CD4-positive, alpha-beta T cell treated with Interleukin-6 for 4 hours (primary cell): Measurements from ENCODE around the gene POU2AF1.
"Not testable (repeated sequence)": the region's sequence is repeated elsewhere in the genome, so short reads cannot be mapped to it uniquely, and the experiment has no call there.

ENCODE experiments used
- DNase-seq: peaks from one replicate; pipeline ENCODE4 v3.0.0-alpha.2; 2020; ENCODE audit warnings: mixed read lengths

POU2AF1 gene

GRCh38 chr11:111408789-111409727, 30.0 kb upstream of the POU2AF1 start:
- DNase-seq: no peak

- DNase-seq: no peak
Measured at GRCh38 chr11:111407652-111408051, 28.6 kb upstream of the POU2AF1 start.

GRCh38 chr11:111406589-111406988, 27.5 kb upstream of the POU2AF1 start:
- no peak for DNase-seq

- no peak for DNase-seq
Measured at GRCh38 chr11:111406091-111406490, 27.0 kb upstream of the POU2AF1 start.

GRCh38 chr11:111405551-111405950, 26.5 kb upstream of the POU2AF1 start:
- no peak for DNase-seq

- DNase-seq: no peak
Measured at GRCh38 chr11:111403051-111403726, 24.1 kb upstream of the POU2AF1 start.

- DNase-seq: no peak
Measured at GRCh38 chr11:111402411-111402810, 23.3 kb upstream of the POU2AF1 start.

- DNase-seq: not testable (repeated sequence)
Measured at GRCh38 chr11:111401957-111402356, 22.9 kb upstream of the POU2AF1 start.

GRCh38 chr11:111400595-111400994, 21.5 kb upstream of the POU2AF1 start:
- no peak for DNase-seq

- no peak for DNase-seq
Measured at GRCh38 chr11:111399187-111400031, 20.3 kb upstream of the POU2AF1 start.

GRCh38 chr11:111397034-111397433, 18.0 kb upstream of the POU2AF1 start:
- no peak for DNase-seq

GRCh38 chr11:111395749-111396148, 16.7 kb upstream of the POU2AF1 start:
- no peak for DNase-seq

- DNase-seq: no peak
Measured at GRCh38 chr11:111395081-111395480, 16.0 kb upstream of the POU2AF1 start.

- DNase-seq: not testable (repeated sequence)
Measured at GRCh38 chr11:111394147-111394546, 15.1 kb upstream of the POU2AF1 start.

- DNase-seq: no peak
Measured at GRCh38 chr11:111393585-111393984, 14.5 kb upstream of the POU2AF1 start.

GRCh38 chr11:111393096-111393495, 14.0 kb upstream of the POU2AF1 start:
- no peak for DNase-seq

GRCh38 chr11:111392552-111392951, 13.5 kb upstream of the POU2AF1 start:
- no peak for DNase-seq

GRCh38 chr11:111391328-111392124, 12.5 kb upstream of the POU2AF1 start:
- DNase-seq: no peak

- no peak for DNase-seq
Measured at GRCh38 chr11:111388842-111389241, 9.8 kb upstream of the POU2AF1 start.

- DNase-seq: no peak
Measured at GRCh38 chr11:111388420-111388819, 9.3 kb upstream of the POU2AF1 start.

- DNase-seq: no peak
Measured at GRCh38 chr11:111387363-111387762, 8.3 kb upstream of the POU2AF1 start.

- DNase-seq: no peak
Measured at GRCh38 chr11:111386611-111387150, 7.6 kb upstream of the POU2AF1 start.
